ENCODE results near the gene SOX13. TPM values are rescaled to one million over a fixed set of nuclear protein-coding genes. Genes with fewer than 3 reads are reported as not detected.

SOX13 gene
- total and polyA plus RNA-seq, 9 of the 15 experiments (the other 6 are each of a cell fraction or from before 2014, with no cell fraction given): 0.03 to 0.35 (median 0.06) TPM; not detected in 5

GRCh38 chr1:204085876-204086275, 13.0 kb downstream of the SOX13 start (continued):
- no peak for TF ChIP-seq ZNF609 (CRISPR knock-in tag; IDR thresholded peaks at IDR 0.05; ENCODE audit: borderline replicate concordance)
- no peak for TF ChIP-seq ZNF764 (CRISPR knock-in tag; IDR thresholded peaks at IDR 0.05; ENCODE audit: low read depth)
- no peak for TF ChIP-seq COPS2 (conservative IDR thresholded peaks at IDR 0.05)

GRCh38 chr1:204087181-204087892, 14.4 kb downstream of the SOX13 start:
- Histone ChIP-seq H3K4me3 (no peak overlapping the region), H2AFZ (ENCODE audit: low read depth, low read length) (no peak overlapping the region), H3K4me2 (ENCODE audit: insufficient read depth, low read length) (no peak overlapping the region), H3K9me3 (replicated peaks; ENCODE audit: control insufficient read depth, insufficient read depth, low read depth, low read length) (no peaks in the 10 kb centered on the region), H3K27me3 (ENCODE audit: control insufficient read depth in 2 of 2, insufficient read depth in 2 of 2, low read length in 2 of 2) (peaks cover 21 to 77% of the 10 kb centered on the region in 2 experiments), H4K20me1 (replicated peaks; ENCODE audit: control insufficient read depth, insufficient read depth, low read length) (peaks cover 3% of the 10 kb centered on the region; the same call in 1 of the 2 replicates), H3K27ac (ENCODE audit: extremely low read depth, low read depth, low read length) (no peak overlapping the region), H3K79me2 (ENCODE audit: control insufficient read depth, insufficient read depth, low read length) (no peaks in the 10 kb centered on the region), H3K36me3 (ENCODE audit: control insufficient read depth, insufficient read depth, low read length) (no peaks in the 10 kb centered on the region), H3K9me1 (ENCODE audit: control insufficient read depth, insufficient read depth, low read length) (no peaks in the 10 kb centered on the region), H3K4me1 (replicated peaks in 1 of 2; ENCODE audit: control insufficient read depth in 2 of 2, insufficient read depth in 2 of 2, low read length in 2 of 2) (no peaks in the 10 kb centered on the region), H3K9ac (ENCODE audit: insufficient read depth in 1 of 2, low read depth in 2 of 2, low read length in 2 of 2) (no peak overlapping the region)
- no TSS peak for BruUV-seq (replicated peaks)
- intact Hi-C loops (cut with micrococcal nuclease): no loop called here
- ATAC-seq: no peak
- POLR2A ChIA-PET: interaction anchor here (0.7 to 0.8 kb wide), 2 partner anchors 15 to 311 kb away, joined by 3 to 5 read pairs; no protein-coding TSS in a partner anchor
- in situ Hi-C loops (cut with MboI): no loop called here
- WGBS (ENCODE audit: insufficient coverage, low coverage, missing lambda C conversion rate): 2% methylated on average over 8 of the region's 8 CpGs
- CTCF ChIA-PET (ENCODE audit: low intra/inter-chr PET ratio): no interaction called here
- DNase-seq (ENCODE audit: extremely low read depth in 1 of 4, low spot score in 3 of 4): no peak
- FAIRE-seq: no peak
- TF ChIP-seq TCF15 (CRISPR knock-in tag; IDR thresholded peaks at IDR 0.05): no peak
- no peak for TF ChIP-seq ZNF436 (CRISPR knock-in tag; IDR thresholded peaks at IDR 0.05)
- no peak for TF ChIP-seq CCAR2 (IDR thresholded peaks at IDR 0.05; ENCODE audit: low read depth, low read length)
- no peak for TF ChIP-seq ZNF449 (CRISPR knock-in tag; IDR thresholded peaks at IDR 0.05)
- TF ChIP-seq GABPB2 (CRISPR knock-in tag; conservative IDR thresholded peaks at IDR 0.05): no peak
